ENCODE measurements around the gene CMTM3.

- TF ChIP-seq RAD21 (IDR thresholded peaks at IDR 0.05; ENCODE audit: low read length) (peak; percentile 64), MXI1 (IDR thresholded peaks at IDR 0.05; ENCODE audit: borderline replicate concordance, low read depth, low read length) (no peak), CTCF (conservative IDR thresholded peaks at IDR 0.05; ENCODE audit: low read depth, low read length) (peak; percentile 71), USF2 (IDR thresholded peaks at IDR 0.05; ENCODE audit: low read depth, low read length) (no peak), POLR2A (IDR thresholded peaks at IDR 0.05; ENCODE audit: low read depth, low read length) (no peak), ELK1 (IDR thresholded peaks at IDR 0.05; ENCODE audit: borderline replicate concordance, low read depth, low read length) (no peak), RCOR1 (IDR thresholded peaks at IDR 0.05; ENCODE audit: insufficient replicate concordance, low read length) (no peak), SMC3 (IDR thresholded peaks at IDR 0.05; ENCODE audit: low read depth, low read length) (peak; percentile 68), CHD1 (IDR thresholded peaks at IDR 0.05; ENCODE audit: low read depth, low read length) (no peak)
Measured at GRCh38 chr16:66604376-66605176, at the start of gene CMTM3.
